ENCODE results near the gene HAPLN2.

Gene HAPLN2

DNA sequence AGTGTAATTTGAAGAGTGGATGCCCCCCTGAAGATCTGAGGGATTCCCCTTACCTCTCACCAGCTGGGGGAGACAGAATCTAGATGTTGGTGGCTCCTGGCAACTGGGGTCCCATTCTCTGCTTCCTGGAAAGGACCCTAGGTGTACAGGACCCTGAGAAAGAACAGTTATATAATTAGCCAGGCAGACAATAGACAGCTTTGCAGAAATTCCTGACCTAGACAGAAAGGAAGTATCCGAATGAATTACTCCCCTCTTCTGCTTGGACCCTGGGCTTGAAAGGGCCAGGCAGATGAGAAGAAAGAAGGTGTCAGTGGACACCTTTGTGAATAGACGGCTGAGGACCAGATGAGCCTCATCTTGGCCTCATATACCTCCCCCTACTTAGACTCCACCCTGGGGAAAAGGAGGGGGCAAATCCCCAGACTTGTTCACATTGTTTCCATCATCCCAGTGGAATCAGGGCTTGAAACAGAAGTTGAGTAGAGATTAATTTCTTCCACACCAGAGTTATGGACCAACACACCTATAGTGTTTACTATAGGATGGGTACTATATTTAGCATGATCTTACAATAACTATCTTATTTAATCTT, 45.1 kb upstream of the HAPLN2 start:
- no peaks in the 10 kb centered on the region for H3K27me3 ChIP-seq (ENCODE audit: insufficient read depth, poor library complexity, severe bottlenecking)
- TF ChIP-seq, protein P1, sequence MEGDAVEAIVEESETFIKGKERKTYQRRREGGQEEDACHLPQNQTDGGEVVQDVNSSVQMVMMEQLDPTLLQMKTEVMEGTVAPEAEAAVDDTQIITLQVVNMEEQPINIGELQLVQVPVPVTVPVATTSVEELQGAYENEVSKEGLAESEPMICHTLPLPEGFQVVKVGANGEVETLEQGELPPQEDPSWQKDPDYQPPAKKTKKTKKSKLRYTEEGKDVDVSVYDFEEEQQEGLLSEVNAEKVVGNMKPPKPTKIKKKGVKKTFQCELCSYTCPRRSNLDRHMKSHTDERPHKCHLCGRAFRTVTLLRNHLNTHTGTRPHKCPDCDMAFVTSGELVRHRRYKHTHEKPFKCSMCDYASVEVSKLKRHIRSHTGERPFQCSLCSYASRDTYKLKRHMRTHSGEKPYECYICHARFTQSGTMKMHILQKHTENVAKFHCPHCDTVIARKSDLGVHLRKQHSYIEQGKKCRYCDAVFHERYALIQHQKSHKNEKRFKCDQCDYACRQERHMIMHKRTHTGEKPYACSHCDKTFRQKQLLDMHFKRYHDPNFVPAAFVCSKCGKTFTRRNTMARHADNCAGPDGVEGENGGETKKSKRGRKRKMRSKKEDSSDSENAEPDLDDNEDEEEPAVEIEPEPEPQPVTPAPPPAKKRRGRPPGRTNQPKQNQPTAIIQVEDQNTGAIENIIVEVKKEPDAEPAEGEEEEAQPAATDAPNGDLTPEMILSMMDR (IDR thresholded peaks at IDR 0.05; ENCODE audit: poor library complexity, severe bottlenecking), result no peak
- no peak overlapping the region for H3K4me3 ChIP-seq (ENCODE audit: severe bottlenecking)
- no peak for DNase-seq (ENCODE audit: low spot score)
- peaks cover 15% of the 10 kb centered on the region for H3K36me3 ChIP-seq (ENCODE audit: low read depth)
- H3K9me3 ChIP-seq (ENCODE audit: severe bottlenecking), result no peaks in the 10 kb centered on the region
- no peak for ATAC-seq (ENCODE audit: low read depth)
- H3K27ac ChIP-seq (ENCODE audit: poor library complexity, severe bottlenecking), result no peak overlapping the region
- H3K4me1 ChIP-seq (ENCODE audit: insufficient read depth, poor library complexity, severe bottlenecking), result peaks cover 10% of the 10 kb centered on the region

DNA sequence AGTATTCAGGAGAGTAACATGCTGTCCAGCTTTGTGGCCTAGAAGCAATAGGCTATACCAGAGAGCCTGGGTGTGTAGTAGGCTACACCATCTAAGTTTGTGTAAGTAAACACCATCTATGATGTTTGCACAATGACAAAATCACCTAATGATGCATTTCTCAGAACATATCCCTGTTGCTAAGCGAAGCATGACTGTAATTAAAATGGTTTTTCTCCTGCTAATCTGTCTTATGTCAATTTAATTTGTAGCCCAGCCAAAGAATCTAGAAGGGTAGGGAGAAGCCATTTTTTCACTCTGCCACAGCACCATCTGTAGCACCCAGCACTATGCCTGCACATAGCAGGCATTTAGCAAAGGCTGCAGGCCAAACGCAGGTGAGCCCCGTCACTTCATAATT, 41.7 kb upstream of the HAPLN2 start:
- no peaks in the 10 kb centered on the region for H3K36me3 ChIP-seq (ENCODE audit: low read depth)
- DNase-seq (ENCODE audit: low spot score), result no peak
- H3K9me3 ChIP-seq (ENCODE audit: severe bottlenecking), result no peaks in the 10 kb centered on the region
- H3K27me3 ChIP-seq (ENCODE audit: insufficient read depth, poor library complexity, severe bottlenecking), result no peaks in the 10 kb centered on the region
- TF ChIP-seq, protein P1 (IDR thresholded peaks at IDR 0.05; ENCODE audit: poor library complexity, severe bottlenecking), result no peak
- peaks cover 2% of the 10 kb centered on the region for H3K4me1 ChIP-seq (ENCODE audit: insufficient read depth, poor library complexity, severe bottlenecking)
- no peak for ATAC-seq (ENCODE audit: low read depth)
- no peak overlapping the region for H3K4me3 ChIP-seq (ENCODE audit: severe bottlenecking)
- no peak overlapping the region for H3K27ac ChIP-seq (ENCODE audit: poor library complexity, severe bottlenecking)

DNA sequence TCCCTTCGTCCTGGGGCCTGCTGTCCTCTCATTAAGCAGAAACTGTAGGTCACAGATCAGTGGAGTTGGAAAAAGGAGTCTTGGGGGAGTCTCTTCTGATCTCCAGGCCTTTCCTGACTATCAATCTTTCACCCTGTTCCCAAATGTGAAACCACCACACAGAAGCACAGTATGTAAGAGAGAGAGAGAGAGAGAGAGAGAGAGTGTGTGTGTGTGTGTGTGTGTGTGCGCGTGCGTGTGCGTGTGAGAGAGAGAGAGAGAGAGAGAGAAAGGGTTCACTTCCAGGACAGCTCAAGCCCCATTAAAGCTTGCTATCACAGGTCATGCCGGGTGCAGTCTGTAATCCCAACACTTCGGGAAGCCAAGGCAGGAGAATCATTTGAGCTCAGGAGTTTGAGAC, 41.2 kb upstream of the HAPLN2 start:
- ATAC-seq (ENCODE audit: low read depth), result no peak
- no peak for DNase-seq (ENCODE audit: low spot score)
- no peaks in the 10 kb centered on the region for H3K27me3 ChIP-seq (ENCODE audit: insufficient read depth, poor library complexity, severe bottlenecking)
- no peaks in the 10 kb centered on the region for H3K36me3 ChIP-seq (ENCODE audit: low read depth)
- H3K4me3 ChIP-seq (ENCODE audit: severe bottlenecking), result no peak overlapping the region
- H3K4me1 ChIP-seq (ENCODE audit: insufficient read depth, poor library complexity, severe bottlenecking), result no peaks in the 10 kb centered on the region
- TF ChIP-seq, protein P1 (IDR thresholded peaks at IDR 0.05; ENCODE audit: poor library complexity, severe bottlenecking), result no peak
- H3K9me3 ChIP-seq (ENCODE audit: severe bottlenecking), result no peaks in the 10 kb centered on the region
- no peak overlapping the region for H3K27ac ChIP-seq (ENCODE audit: poor library complexity, severe bottlenecking)

DNA sequence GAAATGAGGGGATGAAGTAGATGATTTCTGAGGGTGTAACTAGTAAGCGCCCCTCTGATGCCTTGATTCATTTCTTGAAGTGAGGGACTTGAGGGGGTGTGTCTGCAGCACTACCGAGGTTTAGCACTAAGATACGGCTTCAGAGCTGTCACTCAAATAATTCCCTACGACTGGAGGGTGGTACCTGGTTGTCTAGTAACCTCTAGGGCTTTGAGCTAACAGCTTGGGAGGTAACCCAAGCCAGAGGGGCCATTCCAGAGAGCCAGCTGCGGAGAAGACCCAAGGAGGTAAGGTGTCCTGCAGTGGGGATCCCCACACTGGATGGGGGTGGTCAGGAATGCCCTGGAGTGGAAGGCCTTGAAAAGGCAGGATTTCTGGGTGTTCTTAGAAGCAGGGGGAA, 39.7 kb upstream of the HAPLN2 start, which contains the start of gene TTC24:
Gene TTC24 (plus strand): TSS at position 252 of the 400 bp plus-strand sequence. CDS start 1,642 bp downstream, outside the sequence.
- Histone ChIP-seq H3K36me3 (ENCODE audit: low read depth) (no peaks in the 10 kb centered on the region), H3K4me3 (ENCODE audit: severe bottlenecking) (no peak within 1 kb of the TSS), H3K27me3 (ENCODE audit: insufficient read depth, poor library complexity, severe bottlenecking) (no peaks in the 10 kb centered on the region), H3K4me1 (ENCODE audit: insufficient read depth, poor library complexity, severe bottlenecking) (peaks cover 2% of the 10 kb centered on the region), H3K9me3 (ENCODE audit: severe bottlenecking) (no peaks in the 10 kb centered on the region), H3K27ac (ENCODE audit: poor library complexity, severe bottlenecking) (no peak within 1 kb of the TSS)
- DNase-seq (ENCODE audit: low spot score), result no peak
- ATAC-seq (ENCODE audit: low read depth), result no peak
- TF ChIP-seq, protein P1 (IDR thresholded peaks at IDR 0.05; ENCODE audit: poor library complexity, severe bottlenecking), result no peak

DNA sequence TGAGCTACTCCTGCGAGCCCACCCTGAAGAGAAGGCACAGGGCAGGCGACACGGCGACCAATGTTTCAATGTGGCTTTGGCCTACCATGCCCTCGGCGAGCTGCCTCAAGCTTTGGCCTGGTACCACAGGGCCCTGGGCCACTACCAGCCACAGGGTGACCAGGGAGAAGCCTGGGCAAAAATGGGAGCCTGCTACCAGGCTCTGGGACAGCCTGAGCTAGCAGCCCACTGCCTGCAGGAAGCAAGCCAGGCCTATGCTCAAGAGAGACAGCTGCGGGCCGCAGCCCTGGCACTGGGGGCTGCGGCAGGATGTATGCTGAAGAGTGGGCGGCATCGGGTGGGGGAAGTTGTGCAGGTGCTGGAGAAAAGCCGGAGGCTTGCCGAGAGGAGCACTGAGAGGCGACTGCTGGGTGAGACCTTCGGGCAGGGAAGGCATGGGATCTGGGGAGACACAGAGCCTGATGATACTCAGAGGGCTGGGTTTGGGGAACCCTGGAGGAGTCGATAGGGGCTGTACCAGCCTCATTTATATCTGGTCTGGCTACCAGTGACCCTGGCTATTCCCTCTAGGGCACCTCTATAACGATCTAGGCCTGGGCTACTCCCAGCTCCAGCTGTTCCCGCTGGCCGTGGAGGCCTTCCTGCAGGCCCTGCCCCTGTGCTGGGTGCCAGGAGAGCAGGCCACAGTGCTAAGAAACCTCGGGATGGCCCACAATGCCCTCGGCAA, 37.4 kb upstream of the HAPLN2 start:
- H3K36me3 ChIP-seq (ENCODE audit: low read depth), result no peaks in the 10 kb centered on the region
- ATAC-seq (ENCODE audit: low read depth) (no peak), DNase-seq (ENCODE audit: low spot score) (no peak)
- no peaks in the 10 kb centered on the region for H3K27me3 ChIP-seq (ENCODE audit: insufficient read depth, poor library complexity, severe bottlenecking)
- H3K4me1 ChIP-seq (ENCODE audit: insufficient read depth, poor library complexity, severe bottlenecking), result peaks cover 2% of the 10 kb centered on the region
- H3K4me3 ChIP-seq (ENCODE audit: severe bottlenecking), result no peak overlapping the region
- no peak overlapping the region for H3K27ac ChIP-seq (ENCODE audit: poor library complexity, severe bottlenecking)
- TF ChIP-seq, protein P1 (IDR thresholded peaks at IDR 0.05; ENCODE audit: poor library complexity, severe bottlenecking), result no peak
- H3K9me3 ChIP-seq (ENCODE audit: severe bottlenecking), result no peaks in the 10 kb centered on the region
